ENCODE measurements around the gene C2orf81.
"Not testable (repeated sequence)": the region's sequence is repeated elsewhere in the genome, so short reads cannot be mapped to it uniquely, and the experiment has no call there.

The C2orf81 gene

GRCh38 chr2:74423231-74424095 is 2.0 kb upstream of the C2orf81 start:
- no peak for DNase-seq (ENCODE audit: low read depth, low spot score)

DNA sequence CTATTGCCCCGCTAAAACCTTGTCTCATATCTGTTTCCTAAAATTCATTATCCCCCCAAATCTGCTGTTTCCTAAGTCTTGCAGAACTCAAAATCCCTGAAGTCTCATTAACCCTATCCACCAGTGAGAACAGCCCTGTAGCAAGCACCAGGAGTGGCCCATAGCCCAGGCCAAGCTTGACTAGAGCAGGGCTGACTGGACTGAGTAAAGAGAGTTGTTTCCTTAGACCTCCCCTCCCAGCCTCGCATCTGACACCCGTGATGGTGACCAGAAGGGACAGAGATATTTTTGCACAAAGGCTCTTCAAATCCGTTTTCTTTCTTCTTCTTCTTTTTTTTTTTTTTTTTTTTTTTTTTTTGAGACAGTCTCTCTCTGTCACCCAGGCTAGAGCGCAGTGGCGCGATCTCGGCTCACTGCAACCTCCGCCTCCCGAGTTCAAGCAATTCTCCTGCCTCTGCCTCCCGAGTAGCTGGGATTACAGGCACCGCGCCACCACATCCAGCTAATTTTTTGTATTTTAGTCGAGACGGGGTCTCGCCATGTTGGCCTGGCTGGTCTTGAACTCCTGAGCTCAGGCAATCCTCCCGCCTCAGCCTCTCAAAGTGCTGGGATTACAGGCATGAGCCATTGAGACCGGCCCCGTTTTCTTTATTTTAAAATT is 846 bp downstream of the C2orf81 start:
- not testable (repeated sequence) for DNase-seq (ENCODE audit: low read depth, low spot score)

DNA sequence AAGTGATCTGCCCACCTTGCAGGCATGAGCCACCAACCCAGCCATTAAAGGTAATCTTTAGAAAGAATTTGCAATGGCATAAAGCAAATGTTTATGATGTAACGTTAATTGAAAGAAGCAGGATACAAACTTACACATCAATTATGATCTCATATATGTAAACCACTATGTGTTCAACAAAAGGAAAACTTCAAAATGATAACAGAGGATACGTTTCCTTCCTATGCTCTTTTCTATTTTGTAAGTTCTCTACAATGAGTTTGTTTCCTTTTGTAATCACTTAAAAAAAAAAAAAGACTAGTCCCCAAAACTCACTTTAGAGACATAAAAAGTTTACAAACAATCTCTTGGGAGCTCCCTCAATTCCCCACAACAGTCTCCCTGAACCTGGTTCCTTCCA is 1.4 kb downstream of the C2orf81 start:
- DNase-seq (ENCODE audit: low read depth, low spot score): no peak

GRCh38 chr2:74419345-74419744 is 2.1 kb downstream of the C2orf81 start:
- DNase-seq (ENCODE audit: low read depth, low spot score): no peak

- no peak for DNase-seq (ENCODE audit: low read depth, low spot score)
Observed at GRCh38 chr2:74418312-74418711, 3.1 kb downstream of the C2orf81 start.

- DNase-seq (ENCODE audit: low read depth, low spot score): no peak
Observed at GRCh38 chr2:74417763-74418162, 3.7 kb downstream of the C2orf81 start.

- no peak for DNase-seq (ENCODE audit: low read depth, low spot score)
Observed at GRCh38 chr2:74417197-74417596, 4.2 kb downstream of the C2orf81 start.

GRCh38 chr2:74416778-74417177 is 4.6 kb downstream of the C2orf81 start:
- no peak for DNase-seq (ENCODE audit: low read depth, low spot score)

DNA sequence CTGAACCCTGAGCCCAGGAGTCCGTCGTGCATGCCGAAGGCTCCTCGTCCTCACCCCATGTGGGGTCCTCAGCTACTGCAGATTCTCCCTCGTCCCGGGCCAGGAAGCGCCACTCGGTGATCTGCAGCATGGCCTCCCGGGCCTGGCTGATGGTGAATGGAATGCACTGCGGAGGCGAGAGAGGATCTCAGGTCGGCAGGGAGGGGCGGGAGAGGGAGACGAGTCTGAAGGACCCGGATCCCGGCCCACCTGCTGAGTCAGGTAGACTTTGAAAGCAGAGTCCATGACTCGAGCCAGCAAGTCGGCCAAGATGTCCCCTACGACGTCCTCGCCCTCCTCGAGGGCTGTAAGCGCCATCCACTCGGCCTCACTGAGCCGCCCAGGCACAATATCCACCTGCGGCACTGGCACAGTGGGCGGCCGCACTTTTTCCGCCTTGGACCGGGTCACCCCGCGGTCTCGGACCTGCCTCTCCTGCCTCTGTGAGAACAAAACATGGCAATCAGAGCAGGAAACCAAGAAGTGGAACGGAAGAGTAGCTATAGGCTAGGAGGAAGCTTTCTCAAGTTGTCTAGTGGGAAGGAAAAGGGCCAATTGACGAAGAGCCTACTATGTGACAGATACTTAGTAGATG is 5.5 kb downstream of the C2orf81 start:
- no peak for DNase-seq (ENCODE audit: low read depth, low spot score)

DNA sequence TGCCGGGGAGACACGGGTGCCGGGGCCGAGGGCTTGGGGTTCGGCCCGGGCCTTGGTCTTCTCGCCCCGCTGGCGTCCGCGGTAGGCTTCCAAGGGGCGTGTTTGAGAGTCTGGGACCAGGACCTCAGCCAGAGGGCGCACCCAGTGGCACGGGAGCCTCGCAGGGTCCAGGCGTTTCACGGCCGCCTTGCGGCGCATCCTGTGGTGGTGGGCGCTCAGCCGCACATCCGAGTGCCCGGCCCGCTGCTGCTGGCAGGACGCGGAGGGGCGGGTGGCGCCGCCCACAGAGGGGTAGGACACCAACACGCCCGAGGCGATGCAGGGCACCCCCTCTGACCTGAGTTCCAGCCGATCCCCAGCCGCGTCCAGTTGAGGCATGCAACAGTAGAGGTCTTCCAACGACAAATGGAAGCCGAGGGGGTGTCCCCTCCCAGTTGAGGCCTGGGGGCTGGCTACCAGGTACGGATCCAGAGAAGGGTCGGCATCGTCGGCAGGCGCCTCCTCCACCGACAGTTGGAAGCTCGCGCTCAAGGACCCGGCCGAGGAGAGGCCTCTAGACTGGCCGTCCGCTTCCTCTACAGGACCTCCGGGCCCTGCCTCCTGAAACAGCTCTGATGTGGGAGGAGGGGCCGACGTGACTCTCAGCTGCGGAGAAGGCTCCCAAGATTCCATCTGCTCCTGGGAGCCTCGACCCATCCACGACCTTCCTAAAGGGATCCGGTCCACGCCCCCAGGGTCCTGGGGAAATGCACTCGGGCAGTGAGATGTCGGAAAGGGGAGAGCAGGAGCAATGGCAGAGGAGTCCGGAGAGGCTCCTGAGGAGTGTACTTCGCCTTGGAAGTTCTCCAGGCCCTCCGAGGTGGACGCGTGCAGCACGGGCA is 6.3 kb downstream of the C2orf81 start:
- peak; percentile 68 for DNase-seq (ENCODE audit: low read depth, low spot score)

GRCh38 chr2:74414441-74414840 is 7.0 kb downstream of the C2orf81 start:
- no peak for DNase-seq (ENCODE audit: low read depth, low spot score)

DNA sequence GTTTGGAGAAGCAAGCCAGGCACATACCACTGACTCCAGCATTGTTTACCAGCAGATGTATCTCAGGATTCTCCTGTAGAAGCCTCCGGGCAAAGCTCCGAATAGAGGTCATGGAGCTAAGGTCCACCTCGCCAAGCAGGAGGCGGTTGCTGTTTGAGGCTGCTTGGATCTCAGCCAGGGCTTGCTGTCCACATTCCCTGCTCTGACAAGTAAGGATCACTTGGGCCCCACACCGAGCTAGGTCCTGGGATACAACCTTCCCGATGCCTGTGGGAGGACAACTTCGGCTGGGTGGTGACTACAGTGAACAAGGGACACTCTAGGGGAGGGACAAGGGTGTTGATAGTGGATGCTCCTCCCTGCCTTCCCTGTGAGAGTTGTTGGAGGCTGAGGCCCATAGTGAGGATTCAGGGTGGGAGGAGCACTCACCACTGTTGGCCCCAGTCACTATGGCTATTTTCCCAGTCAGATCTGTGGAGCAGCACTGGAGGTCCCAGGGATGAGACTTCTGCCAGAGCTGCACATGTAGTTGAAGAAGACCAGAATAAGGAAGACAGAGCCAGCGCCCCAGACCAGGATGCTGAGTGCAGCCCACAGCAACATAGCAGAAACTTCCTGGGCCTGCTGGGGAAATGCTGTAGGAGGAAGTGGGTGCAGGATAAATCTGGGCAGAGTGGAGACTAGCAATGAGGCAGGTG is 8.3 kb downstream of the C2orf81 start:
- DNase-seq (ENCODE audit: low read depth, low spot score): no peak

GRCh38 chr2:74407682-74408081 is 13.7 kb downstream of the C2orf81 start:
- no peak for DNase-seq (ENCODE audit: low read depth, low spot score)

GRCh38 chr2:74406035-74406434 is 15.4 kb downstream of the C2orf81 start:
- no peak for DNase-seq (ENCODE audit: low read depth, low spot score)

GRCh38 chr2:74401891-74402290 is 19.5 kb downstream of the C2orf81 start:
- DNase-seq (ENCODE audit: low read depth, low spot score): no peak

DNA sequence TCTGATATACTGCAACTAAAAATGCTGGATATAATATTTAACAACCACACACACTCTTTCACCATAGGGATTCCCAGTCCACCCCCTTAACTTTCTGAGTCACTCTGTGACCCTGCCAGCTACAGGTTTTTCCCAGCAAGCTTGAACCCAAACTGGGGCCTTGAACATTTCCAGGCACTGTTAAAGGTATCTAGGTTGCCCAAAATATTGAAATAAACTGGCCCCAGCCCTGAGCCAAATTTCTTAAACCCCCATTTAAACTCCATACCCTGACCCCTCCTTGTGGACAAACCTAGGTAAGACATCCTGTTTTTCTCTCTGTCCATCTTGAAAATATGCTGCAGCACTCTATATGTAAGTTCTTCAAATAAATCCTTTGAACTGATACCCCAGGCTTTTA is 21.6 kb downstream of the C2orf81 start:
- no peak for DNase-seq (ENCODE audit: low read depth, low spot score)

- DNase-seq (ENCODE audit: low read depth, low spot score): no peak
Observed at GRCh38 chr2:74396149-74396548, 25.3 kb downstream of the C2orf81 start.

GRCh38 chr2:74393525-74393924 is 27.9 kb downstream of the C2orf81 start:
- DNase-seq (ENCODE audit: low read depth, low spot score): no peak

GRCh38 chr2:74392449-74392743 is 29.0 kb downstream of the C2orf81 start:
- no peak for DNase-seq (ENCODE audit: low read depth, low spot score)

GRCh38 chr2:74391580-74392448 is 29.6 kb downstream of the C2orf81 start:
- DNase-seq (ENCODE audit: low read depth, low spot score): peak; percentile 94
